Measurements from ENCODE around the gene UHRF1.
A peak's percentile ranks its signal among the peaks of the same experiment; 100 is the strongest.
"Not testable (repeated sequence)": the region's sequence is repeated elsewhere in the genome, so short reads cannot be mapped to it uniquely, and the experiment has no call there.

UHRF1 gene

DNA sequence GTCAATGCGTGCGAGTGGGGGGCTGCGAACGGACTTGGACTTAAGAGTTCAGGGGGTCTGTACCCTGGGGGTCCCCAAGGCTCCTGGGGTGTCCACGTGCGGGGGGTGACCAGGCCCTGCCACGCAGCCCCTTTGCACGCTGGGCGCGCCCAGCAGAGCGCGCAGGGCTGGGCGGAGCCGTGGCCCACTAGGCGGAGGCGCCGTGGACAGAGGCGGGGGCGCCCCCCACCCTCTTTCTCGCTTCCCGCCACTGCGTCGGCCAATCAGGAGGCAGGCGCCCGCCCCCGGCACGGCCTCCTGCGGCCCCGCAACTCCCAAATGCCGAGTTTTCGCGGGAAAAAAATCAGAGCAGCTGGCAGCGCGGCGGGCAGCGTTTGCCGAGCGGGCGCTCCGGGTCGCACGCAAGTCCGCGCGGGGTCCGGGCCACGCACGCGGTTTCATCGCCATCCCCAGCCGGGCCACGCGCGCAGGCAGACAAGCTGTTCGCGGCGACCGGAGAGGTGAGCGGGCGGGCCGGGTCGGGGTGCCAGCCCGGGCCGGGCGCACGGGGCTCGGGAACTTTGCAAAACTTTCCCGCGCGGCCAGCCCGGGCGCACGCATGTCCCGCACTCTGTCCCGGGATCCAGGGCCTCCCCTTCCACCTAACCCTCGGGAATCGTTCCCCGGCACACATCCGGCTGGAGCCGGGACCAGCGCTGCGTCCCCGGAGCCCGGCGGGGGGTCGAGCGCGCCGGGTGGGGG is at the start of gene UHRF1:
UHRF1 (plus strand) TSS at position 346 of the 741 bp plus-strand sequence. CDS start 1,385 bp downstream, outside the sequence.
- DNase-seq = peak; percentile 79

DNA sequence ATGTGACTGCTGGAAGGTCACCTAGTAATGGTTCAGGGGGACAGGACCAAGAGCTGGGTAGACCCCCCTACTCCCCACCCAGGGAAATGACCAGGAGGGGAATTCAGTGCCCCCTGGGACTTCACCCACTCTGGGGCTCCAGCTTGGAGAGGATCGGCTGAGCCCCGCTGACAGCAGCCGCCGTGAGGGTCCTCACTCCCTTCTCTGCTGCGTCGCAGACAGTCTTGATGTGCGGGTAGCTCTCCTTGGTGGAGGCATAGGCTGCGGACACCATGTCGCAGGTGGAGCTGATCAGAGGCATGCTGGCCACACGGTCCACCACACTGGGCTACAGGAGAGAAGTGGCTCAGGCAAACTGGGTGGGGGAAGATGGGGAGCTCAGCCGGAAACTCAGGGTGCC is 49.6 kb upstream of the UHRF1 start:
- DNase-seq = no peak

DNA sequence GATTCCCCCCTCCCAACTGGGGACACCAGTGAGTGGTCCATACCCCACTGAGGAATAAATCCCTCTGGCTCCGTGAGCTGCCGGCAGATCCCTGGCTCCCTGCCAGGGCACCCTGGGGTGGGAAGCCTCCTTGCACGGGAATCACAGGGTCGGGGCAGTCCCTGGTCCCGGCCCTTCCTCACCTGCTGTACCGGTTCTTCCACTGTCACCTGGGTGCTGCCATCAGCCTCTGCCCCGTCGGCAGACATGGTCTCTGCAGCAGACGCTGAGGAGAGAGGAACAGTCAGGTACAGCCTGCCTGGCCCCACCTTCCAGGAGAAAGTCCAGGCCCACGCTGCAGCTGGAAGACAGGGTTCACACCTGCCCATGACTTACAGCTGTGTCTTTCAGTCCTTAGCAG is 48.2 kb upstream of the UHRF1 start:
- no peak for DNase-seq

DNA sequence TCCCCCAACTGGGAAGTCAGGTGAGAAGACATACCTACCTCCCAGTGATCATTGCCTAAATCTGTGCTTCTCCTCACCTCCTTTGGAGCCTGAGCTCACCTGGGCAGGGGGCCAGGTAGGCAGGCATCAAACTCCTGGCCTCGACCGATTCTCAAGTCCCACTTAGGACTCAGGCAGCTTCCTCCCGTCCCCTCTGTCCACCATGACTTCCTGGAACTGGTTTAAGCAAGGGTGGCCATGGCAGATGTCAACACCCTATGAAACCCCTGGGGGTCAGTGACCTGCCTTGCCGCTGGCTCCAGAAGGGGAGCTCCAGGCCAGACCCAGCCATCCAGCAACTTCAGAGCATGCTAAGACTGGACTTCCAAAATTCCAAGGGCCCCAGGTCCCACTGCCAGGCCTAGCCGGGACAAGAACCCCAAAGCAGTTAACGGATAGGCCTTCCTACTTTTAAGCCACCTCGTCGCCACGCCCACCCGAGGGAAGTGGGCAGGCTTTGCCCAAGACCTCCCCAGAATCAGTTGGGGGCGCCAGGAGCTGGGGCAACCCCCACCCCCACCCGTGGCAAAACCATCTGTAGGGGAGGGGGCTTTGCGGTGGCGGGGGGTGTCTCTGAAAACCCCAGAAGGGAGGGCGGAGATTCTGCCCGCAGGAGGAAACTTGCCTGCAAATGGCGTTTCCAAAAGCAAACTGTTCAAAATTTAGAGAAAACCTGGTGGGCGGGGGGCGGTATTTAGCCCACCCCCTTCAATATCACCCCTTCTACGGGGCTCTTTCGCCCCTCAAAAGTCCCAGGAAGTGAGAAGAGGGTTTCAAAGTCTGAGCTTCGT is 42.5 kb upstream of the UHRF1 start:
- peak; percentile 64 for DNase-seq

DNA sequence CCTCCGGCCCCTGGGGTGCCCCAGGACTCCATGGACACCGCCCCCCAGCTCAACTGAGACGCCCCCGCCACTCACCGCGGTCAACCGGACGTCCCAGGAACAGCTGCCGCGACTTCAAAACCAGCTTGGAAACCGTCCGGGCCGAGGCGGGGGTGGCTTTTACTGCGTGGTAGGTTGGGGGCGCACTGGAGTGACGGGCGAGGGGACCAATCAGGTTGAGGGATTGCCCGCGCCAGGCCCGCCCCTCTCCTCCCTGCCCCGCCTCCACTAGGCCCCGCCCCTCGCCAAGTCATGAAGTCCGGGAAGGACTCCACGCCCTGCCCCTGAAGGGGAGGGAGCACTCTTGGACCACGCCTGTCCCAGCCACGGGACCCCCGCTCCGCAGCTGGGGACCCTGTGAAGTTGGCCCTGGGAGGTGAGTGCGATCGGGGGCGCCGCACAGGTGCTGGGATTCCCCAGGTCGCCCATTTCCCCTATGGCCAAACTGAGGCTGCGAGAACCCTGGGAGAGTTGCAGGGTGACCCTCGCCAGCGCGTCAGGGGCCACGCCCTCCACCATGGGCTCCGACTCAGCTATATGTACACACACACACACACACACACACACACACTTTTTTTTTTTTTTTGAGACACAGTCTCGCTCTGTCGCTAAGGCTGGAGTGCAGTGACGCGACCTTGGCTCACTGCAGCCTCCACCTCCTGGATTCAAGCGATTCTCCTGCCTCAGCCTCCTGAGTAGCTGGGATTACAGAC is 41.6 kb upstream of the UHRF1 start, which contains the start of gene PLIN3:
PLIN3 (minus strand) TSS at position 134 of the 752 bp plus-strand sequence. CDS start 6,273 bp downstream, outside the sequence.
- peak; percentile 95 for DNase-seq

DNA sequence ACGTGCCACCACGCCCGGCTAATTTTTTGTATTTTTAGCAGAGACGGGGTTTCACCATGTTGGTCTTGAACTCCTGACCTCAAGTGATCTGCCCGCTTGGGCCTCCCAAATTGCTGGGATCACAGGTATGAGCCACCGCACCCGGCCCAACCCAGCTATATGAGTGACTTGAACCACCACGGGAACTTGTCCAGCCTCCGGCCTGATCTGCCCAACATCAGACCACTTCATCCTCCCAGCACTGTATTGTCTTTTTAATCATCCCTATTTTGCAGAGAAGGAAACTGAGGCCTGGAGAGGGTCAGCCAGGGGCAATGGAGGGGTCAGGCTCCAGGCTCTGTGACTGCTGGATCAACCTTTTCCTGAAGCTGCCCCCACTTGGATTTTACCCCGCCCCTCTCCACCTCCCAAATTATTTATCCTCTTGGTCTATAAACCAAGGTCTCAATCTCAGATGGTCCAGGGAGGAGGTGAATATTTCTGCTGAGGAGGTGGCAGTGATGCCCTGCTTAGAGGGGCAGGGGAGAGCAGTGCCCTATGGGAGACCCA is 40.9 kb upstream of the UHRF1 start:
- DNase-seq = no peak

DNA sequence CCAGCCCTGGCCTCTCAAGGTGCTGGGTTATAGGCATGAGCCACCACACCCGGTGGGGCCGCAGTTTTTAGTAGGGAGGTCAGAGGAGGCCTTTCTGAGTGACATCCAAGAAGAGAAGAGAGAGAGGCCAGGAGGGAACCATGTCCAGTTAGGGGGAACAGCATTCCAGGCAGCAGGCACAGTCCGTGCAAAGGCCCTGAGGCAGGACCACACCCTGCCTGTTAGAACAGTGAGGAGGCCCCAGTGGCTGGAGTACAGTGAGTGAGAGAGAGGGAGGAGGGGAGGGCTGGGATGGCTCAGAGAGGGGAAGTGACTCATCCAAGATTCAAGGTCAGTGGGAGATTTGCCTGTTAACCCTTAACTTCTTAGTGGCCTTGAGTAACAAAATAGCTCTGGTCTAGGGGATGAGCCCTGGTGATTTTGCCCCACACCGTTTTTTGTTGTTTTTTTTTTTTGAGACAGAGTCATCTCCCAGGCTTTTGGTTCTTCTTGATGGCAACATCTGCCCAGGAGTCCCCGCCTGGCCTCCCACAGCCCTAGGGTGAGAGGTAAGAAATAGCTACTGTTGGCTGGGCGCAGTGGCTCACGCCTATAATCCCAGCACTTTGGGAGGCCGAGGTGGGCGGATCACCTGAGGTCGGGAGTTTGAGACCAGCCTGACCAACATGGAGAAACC is 39.1 kb upstream of the UHRF1 start:
- DNase-seq = peak; percentile 98

DNA sequence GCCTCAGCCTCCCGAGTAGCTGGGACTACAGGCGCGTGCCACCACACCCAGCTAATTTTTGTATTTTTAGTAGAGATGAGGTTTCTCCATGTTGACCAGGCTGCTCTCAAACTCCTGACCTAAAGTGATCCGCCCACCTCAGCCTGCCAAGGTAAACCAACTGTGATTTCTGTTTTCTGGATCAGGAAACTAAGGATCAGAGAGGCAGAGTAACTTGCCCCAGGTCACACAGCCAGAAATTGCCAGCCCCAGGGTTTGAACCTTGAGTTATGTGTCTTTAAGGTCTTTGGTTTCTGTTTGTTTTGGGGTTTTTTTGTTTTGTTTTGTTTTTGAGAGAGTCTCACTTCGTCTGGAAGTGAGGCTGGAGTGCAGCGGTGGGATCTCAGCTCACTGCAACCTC is 37.6 kb upstream of the UHRF1 start:
- no peak for DNase-seq

DNA sequence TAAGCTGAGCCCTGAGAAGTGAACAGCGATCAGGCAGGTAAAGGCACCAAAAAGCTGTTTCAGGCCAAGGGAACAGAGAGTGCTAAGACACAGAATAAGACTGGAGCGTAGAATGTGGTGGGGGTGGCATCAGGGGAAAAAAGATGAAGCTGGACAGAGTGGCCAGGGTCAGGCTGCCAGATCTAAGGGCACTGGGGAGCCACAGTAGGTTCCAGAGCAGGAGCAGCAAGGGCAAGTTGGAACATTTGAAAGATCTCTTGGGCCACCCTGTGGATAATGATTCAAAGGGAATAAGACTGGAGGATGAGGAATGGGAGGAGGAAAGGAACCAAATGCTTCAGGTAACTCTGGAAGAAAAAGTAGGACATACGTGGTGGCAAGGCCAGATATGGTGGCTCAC is 35.4 kb upstream of the UHRF1 start:
- DNase-seq = no peak

DNA sequence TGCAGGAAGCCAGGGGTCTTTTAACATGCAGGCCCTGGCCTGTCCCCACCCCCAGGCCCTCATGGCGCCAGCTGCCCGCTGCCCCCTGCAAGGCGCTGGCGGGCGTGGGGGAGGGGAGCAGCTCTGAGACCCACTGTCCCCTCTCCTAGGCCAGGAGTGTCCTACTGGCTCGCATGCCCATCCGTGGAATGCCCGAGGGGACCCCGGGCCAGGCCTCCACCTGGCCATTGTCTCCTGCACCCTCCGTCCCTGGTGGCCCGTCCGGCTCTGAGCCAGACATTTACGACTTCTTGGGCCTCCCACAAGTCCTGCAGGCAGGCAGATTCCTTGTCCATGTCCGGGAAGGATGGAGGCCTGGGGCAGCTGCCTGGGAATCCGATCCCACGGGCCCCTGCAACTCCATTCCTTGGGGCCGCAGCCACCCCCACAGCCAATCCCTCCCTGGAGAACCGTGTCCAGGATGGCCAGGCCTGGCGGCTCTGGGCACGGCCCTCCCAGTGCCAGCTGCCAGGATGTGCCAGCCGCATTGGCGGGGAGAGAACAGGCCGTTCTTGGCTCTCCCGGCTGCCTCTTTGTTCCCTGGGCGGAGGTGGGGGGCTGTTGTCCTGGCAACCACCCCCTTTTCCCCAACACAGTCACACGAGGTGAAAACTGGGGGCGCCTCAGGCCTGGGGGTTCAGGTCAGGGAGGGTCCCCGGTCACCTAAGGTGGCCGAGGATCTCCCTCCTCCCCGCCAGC is 31.4 kb upstream of the UHRF1 start:
- DNase-seq = no peak

DNA sequence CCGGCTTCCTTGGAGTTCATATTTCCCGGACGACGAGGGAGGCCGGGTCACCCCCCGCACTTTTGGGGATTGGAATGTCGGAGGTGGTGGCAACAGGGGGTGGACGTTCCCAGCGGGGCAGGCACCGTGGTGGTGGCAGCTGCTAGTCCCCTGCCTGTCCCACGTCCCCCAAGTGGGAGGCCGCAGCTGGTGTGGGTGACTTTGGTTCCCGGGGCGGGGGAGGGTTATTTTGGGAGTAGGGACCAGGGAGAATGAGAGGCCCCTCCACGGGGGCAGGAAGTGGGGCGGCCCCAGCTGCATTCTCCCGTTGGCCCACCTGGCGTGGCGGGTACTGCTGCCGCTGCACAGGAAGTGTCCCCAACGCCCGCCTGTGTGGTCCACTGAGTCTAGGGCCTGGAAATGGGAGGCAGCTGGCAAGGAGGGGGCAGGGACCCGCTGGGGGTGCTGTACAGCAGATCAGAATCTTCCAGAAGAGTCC is 30.8 kb upstream of the UHRF1 start:
- no peak for DNase-seq

DNA sequence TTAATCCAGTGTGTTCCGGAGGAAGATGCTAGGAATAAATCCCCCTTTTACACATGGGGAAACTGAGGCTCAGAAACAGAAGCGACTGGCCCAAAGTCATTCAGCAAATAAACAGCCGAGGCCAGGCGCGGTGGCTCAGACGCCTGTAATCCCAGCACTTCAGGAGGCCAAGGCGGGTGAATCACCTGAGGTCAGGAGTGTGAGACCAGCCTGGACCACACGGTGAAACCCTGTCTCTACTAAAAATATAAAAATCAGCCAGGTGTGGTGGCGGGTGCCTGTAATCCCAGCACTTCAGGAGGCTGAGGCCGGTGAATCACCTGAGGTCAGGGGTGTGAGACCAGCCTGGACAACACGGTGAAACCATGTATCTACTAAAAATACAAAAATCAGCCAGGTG is 30.3 kb upstream of the UHRF1 start:
- no peak for DNase-seq

DNA sequence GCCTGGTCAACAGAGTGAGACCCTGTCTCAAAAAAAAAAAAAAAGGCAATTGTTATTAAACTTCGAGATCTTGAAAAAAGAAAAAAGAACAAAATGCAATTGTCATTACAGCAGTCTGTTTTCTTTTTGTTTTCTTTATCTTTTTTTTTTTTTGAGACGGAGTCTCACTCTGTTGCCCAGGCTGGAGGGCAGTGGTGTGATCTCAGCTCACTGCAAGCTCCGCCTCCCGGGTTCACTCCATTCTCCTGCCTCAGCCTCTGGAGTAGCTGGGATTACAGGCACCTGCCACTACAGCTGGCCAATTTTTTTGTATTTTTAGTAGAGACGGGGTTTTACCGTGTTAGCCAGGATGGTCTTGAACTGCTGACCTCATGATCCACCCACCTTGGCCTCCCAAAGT is 26.4 kb upstream of the UHRF1 start:
- DNase-seq = not testable (repeated sequence)

DNA sequence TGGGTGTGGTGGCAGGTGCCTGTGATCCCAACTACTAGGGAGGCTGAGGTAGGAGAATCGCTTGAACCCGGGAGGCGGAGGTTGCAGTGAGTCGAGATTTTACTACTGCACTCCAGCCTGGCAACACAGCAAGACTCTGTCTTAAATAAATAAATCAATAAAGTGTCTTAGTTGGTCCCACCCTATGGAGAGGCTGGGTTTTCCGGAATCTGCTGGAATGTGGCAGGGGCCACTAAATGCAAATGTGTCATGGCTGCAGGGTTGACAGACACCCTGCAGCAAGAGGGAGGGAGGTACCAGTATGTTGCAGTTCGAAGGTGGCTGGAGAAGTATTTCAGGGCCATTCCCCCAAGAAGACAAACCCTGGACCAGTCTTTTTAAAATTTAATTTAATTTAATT is 24.3 kb upstream of the UHRF1 start:
- not testable (repeated sequence) for DNase-seq

DNA sequence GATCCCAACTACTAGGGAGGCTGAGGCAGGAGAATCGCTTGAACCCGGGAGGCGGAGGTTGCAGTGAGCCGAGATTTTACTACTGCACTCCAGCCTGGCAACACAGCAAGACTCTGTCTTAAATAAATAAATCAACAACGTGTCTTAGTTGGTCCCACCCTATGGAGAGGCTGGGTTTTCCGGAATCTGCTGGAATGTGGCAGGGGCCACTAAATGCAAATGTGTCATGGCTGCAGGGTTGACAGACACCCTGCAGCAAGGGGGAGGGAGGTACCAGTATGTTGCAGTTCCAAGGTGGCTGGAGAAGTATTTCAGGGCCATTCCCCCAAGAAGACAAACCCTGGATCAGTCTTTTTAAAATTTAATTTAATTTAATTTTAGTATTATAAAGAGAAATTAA is 21.5 kb upstream of the UHRF1 start:
- DNase-seq = not testable (repeated sequence)

DNA sequence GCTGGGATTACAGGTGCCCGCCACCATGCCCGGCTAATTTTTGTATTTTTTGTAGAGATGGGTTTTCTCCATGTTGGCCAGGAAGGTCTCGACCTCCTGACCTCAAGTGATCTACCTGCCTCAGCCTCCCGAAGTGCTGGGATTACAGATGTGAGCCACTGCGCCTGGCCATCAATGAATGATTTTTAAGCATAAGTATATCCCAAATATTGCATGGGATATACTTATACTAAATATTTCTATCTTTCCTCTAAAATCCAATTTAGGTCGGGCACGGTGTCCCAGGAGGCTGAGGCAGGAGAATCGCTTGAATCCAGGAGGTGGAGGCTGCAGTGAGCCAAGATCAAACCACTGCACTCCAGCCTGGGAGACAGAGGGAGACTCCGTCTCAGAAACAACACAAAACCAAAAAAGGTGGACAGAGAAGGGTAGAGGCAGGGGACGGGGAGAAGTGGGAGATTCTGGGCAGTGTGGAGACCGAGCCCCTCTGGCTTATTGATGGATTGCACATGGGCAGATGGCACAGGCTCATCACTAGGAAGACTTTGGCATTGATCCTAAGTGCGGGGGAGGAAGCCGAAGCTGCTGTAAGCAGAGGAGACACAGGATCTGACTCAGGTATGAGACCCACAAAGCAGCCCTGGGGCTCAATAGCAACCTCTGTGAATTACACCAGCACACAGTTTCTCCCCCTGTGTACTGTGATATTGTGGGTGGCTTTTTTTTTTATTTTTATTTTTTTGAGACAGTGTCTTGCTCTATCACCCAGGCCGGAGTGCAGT is 20.1 kb upstream of the UHRF1 start:
- peak; percentile 92 for DNase-seq

DNA sequence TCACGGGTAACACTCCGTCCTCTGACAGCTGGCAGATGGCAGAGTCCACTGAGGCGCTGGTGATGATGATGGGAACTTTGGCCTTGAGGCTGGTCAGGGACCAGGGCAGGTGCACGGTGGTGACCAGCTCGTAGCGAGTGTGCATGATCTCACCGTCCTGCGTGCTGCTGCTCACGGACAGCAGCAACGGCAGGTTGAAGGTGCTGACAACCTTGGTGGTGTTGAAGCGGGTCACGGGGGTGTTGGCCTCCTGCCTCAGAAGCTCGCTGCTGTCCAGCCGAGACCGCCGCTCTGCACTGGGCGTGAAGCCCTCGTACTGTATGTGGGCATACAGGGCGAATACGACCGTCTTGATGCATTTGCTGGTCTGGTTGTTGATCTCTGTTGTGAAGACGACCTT is 18.2 kb upstream of the UHRF1 start:
- DNase-seq = no peak

DNA sequence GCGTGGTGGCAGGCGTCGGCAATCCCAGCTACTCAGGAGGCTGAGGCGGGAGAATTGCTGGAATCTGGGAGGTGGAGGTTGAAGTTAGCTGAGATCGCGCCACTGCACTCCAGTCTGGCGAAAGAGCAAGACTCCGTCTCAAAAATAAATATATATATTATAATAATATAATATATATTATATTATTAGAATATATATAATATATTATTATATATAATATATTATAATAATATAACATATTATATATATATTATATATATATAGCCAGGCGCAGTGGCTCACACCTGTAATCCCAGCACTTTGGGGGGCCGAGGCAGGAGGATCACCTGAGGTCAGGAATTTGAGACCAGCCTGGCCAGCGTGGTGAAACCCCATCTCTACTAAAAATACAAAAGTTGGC is 16.3 kb upstream of the UHRF1 start:
- DNase-seq = not testable (repeated sequence)

DNA sequence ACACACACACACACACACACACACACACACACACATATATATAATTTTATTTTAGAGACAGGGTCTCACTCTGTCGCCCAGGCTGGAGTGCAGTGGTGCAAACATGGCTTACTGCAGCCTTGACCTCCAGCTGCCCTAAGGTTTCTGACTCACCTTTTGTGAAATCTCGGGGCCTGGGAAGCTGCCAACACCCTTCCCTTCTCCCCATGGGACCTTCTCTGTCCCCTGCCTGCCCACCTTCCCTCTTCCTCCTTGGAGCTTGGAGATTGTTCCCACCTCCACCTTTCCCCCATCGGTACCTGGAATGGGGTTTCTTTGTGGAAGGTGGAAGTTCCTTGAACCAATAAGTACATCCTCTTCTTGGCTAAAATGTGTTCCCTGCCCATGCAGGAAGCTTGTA is 12.9 kb upstream of the UHRF1 start:
- peak; percentile 62 for DNase-seq

DNA sequence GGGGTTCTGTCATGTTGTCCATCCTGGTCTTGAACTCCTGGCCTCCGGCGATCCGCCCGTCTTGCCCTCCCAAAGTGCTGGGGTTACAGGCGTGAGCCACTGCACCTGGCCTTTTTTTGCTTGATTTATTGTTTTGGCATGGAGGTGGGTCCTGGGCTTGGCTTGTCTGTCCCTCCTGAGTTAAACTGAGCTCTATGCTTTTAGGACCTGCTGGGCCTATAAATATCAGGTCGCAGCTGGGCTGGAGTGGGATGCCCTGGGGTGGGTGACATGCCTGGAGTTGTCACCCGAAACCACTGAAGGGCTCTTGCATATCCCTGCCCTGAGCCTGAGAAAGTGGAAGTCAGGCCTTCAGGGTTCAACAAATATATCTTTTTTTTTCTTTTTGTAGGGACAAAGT is 12.2 kb upstream of the UHRF1 start:
- DNase-seq = no peak

DNA sequence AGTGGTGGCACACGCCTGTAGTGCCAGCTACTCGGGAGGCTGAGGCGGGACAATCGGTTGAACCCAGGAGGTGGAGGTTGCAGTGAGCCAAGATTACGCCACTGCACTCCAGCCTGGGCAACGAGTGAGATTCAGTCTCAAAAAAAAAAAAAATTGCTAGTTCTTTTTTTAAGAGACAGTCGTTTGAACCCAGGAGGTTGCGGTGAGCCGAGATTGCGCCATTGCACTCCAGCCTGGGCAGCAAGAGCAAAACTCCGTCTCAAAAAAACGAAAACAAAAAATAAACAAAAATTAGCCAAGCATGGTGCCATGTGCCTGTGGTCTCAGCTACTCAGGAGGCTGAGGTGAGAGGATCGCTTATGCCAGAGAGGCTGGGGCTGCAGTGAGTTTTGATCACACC is 8.4 kb upstream of the UHRF1 start:
- DNase-seq = not testable (repeated sequence)
